Subcutaneous adipose tissue (tissue), 4 donors: ENCODE data around the gene ZNF845. TPM values are rescaled to one million over a fixed set of nuclear protein-coding genes. Genes with fewer than 3 reads are reported as not detected.

Source experiments
- CTCF ChIP-seq: fragments of 450-650 bp; IDR thresholded peaks from one replicate; pipeline ENCODE4 v1.5.1; 2016; ENCODE audit warnings: low read depth, mild to moderate bottlenecking, control low read depth, antibody characterized with exemption, moderate library complexity
- total RNA-seq, 4 donors: library from RNA; depleted of rRNA; stranded (reverse); fragments of >200 nt; gene quantifications; one replicate each; pipeline ENCODE4 v1.1.0, GENCODE V29; 2016

ZNF845 gene
- total RNA-seq, 4 donors from 2014 or later = 7.5 to 9.8 (median 8.4) TPM

DNA sequence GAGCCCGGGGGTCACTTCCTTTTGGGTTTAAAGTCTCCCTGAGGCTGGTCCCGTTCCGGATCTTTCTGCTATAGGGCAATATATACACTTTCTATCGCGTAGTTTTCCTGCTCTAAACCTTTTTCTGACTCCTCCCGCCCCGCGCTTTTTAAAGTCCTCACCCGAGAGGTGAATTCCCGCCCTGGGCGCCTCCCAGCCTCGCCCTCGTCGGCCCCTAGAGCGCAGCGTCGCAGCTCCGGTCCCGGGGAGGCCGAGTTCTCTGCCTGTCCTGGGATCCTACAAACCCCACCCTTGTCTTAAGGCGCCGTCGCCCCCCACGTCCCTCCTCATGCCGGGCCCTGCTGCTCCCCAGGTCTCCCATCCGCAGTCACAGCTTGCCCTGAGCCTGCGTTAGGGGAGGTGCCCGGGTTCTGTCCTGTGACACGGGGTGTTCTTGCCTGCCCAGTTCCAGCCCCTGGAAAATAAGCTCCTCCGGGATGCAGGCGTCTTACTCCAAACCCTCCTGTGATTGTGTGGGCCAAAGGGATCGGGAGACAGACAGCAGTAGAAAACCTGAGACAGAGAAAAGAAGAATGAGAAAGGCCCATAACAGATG, 32.4 kb downstream of the ZNF845 start:
- TF ChIP-seq CTCF = no peak

DNA sequence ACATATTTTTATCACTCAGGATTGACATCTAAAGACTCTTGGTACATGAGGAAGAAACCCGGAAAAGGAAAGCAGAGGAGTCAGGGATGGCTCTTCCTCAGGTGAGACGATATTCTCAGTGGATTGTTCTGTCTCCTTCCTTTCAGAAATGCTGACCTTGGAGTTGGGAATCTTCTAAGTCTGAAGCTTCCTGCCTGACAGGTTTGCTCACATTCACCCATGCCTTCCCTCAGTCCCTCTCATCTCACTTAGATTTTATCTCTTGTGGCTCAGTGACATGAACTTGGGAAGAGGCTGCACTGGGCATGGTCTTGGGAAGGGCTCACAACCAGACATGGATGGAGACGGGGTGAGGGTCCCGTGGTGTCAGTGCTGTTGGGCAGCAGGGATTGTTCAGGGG, 38.6 kb downstream of the ZNF845 start:
- TF ChIP-seq CTCF = no peak

DNA sequence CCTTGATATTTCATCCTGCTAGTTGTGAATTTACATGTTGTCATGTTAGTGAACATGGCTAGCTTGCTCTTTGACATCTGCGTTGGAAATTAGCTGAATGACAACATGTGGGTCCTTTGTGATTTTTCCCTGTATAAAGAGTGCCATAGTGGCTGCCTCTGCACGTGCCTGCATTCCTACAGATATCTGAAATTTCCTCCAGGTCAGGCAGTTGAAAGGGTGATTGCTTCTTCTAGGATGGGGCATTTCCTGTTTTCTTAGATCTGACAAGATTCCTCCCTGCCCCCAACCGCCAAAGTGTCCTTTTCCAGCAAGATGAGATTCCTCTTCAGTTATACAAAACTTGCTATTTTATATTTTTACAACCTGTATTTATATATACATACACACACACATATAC, 40.7 kb downstream of the ZNF845 start:
- no peak for TF ChIP-seq CTCF

- TF ChIP-seq CTCF = no peak
Observed at GRCh38 chr19:53374743-53375142, 41.2 kb downstream of the ZNF845 start.

DNA sequence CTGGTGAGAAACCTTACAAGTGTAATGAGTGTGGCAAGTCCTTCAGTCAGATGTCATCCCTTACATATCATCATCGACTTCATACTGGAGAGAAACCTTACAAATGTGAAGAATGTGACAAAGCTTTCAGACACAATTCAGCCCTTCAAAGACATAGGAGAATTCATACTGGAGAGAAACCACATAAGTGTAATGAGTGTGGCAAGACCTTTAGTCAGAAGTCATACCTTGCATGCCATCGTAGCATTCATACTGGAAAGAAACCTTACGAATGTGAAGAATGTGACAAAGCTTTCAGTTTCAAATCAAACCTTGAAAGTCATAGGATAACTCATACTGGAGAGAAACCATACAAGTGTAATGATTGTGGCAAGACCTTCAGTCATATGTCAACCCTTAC, 47.8 kb downstream of the ZNF845 start:
- TF ChIP-seq CTCF = no peak

- no peak for TF ChIP-seq CTCF
Observed at GRCh38 chr19:53388168-53388567, 54.6 kb downstream of the ZNF845 start.

DNA sequence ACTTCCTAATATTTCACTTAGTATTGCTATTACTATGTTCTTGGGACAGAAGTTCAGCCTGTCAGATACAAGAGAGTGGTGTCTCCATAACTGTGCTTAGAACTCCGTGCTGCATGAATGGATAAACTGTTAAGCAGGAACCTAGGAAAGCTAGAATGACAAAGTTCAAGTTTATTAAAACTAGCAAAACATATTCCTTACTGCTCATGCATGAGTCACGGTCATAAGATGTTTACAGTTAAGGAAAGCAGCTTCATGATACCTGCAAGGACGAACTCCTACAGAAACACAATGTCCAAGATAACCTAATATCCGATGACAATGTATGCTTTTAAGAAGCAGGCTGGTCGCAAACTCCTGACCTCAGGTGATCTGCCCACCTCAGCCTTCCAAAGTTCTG, 55.4 kb downstream of the ZNF845 start:
- TF ChIP-seq CTCF = no peak

GRCh38 chr19:53389571-53389970, 56.0 kb downstream of the ZNF845 start:
- no peak for TF ChIP-seq CTCF
